Cardiac fibroblast (primary cell): Measurements from ENCODE around the gene CPNE5.

Source experiments
- DNase-seq, 2 donors: peaks; one replicate each; pipeline versions ENCODE4 v3.0.0 to v3.0.0-alpha.2; 2010; ENCODE audit warnings: low read depth in 2 of 2
- H3K4me3 ChIP-seq, 2 donors: replicated peaks in 1 of 2; 1 replicate in 1 of 2; 2 replicates in 1 of 2; pipeline ENCODE4 v1.5.1; 2011; ENCODE audit warnings: low read depth in 2 of 2, low read length in 2 of 2, mild to moderate bottlenecking in 2 of 2, moderate library complexity in 1 of 2
- CTCF ChIP-seq: IDR thresholded peaks from one replicate; pipeline ENCODE4 v1.5.1; 2011; ENCODE audit warnings: low read depth, mild to moderate bottlenecking, low read length, inconsistent platforms

The CPNE5 gene

GRCh38 chr6:36735110-36736071, 103.9 kb downstream of the CPNE5 start:
- peak; percentile 68 to 97 for DNase-seq
- H3K4me3 ChIP-seq = peak overlapping the region in 1 of 2 donors; percentile 11
- no peak for TF ChIP-seq CTCF

- no peak for TF ChIP-seq CTCF
- no peak for DNase-seq
- no peak overlapping the region for H3K4me3 ChIP-seq
Measured at GRCh38 chr6:36734486-36735060, 104.7 kb downstream of the CPNE5 start.

GRCh38 chr6:36733300-36733699, 105.9 kb downstream of the CPNE5 start:
- DNase-seq = no peak
- no peak for TF ChIP-seq CTCF
- no peak overlapping the region for H3K4me3 ChIP-seq

GRCh38 chr6:36731622-36732310, 107.5 kb downstream of the CPNE5 start:
- no peak for TF ChIP-seq CTCF
- no peak overlapping the region for H3K4me3 ChIP-seq
- DNase-seq = no peak

GRCh38 chr6:36730424-36731380, 108.5 kb downstream of the CPNE5 start:
- no peak overlapping the region for H3K4me3 ChIP-seq
- no peak for TF ChIP-seq CTCF
- no peak for DNase-seq

GRCh38 chr6:36729161-36729524, 110.1 kb downstream of the CPNE5 start:
- no peak overlapping the region for H3K4me3 ChIP-seq
- DNase-seq = peak; percentile 36 to 54
- TF ChIP-seq CTCF = no peak
